GM21515 (cell line): ENCODE data around the gene CTDSPL.

Experiments
- ATAC-seq: cut with Tn5 transposase; IDR thresholded peaks from one replicate; pipeline ENCODE4 v1.9.1; 2021; ENCODE audit not compliant: unreplicated experiment

CTDSPL gene

GRCh38 chr3:37852771-37853170, 8.9 kb upstream of the CTDSPL start:
- no peak for ATAC-seq

- no peak for ATAC-seq
These were observed 7.8 kb upstream of the CTDSPL start for GRCh38 chr3:37853691-37854413.

GRCh38 chr3:37855363-37855970, 6.2 kb upstream of the CTDSPL start:
- ATAC-seq, result no peak

DNA sequence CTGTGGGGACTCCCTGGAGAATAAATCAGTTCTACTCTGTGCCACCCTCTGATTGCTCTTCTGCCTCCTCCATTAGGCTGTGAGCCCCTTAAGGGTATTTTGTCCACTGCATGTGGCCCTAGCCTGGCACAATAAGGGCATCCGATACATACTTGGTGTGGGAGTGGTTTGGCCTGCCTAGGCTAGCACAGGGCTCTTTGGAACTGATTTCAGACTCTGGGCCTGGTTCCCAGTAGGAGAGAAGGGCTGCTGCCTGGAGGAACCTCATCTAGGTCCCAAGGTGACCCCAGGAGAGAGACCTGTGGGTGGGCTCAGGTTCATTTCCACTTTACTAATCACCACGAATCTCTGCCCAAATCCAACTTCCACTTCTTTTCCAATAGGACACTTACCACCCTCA, 5.3 kb upstream of the CTDSPL start:
- no peak for ATAC-seq

DNA sequence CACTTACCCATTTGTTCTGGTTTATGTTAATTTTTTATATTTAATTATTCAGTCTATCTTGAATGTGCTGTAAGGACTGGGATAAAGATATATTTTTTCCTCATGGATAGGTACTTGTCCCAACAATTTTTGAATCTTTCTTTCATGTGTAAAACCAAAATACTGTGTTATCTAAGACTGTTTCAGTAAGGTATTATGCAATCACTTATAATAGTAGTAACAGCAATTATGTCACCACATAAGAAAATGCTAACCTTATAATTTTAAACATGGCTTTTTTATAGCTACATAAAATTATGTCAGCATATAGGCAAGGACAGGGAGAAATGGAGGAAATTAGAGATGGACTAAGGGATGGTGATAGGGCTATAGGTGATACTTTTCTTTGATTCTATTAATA, 2.9 kb upstream of the CTDSPL start:
- ATAC-seq, result no peak

- ATAC-seq, result no peak
These were observed 2.3 kb upstream of the CTDSPL start for GRCh38 chr3:37859354-37859753.

DNA sequence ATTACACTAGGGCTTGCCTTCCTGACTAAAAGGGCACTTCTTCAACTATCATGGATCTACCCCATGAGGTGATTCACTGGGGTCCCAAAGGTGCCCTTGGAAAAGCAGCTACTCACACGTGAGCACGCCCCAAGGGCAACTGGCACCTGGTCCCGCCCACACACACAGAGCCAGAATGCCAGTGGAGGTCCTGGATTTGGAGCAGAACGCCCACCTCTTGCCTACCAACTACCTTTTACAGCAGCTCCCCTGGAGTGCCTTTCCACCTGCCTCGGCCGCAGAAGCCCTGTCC, 1.8 kb upstream of the CTDSPL start:
- ATAC-seq, result no peak

DNA sequence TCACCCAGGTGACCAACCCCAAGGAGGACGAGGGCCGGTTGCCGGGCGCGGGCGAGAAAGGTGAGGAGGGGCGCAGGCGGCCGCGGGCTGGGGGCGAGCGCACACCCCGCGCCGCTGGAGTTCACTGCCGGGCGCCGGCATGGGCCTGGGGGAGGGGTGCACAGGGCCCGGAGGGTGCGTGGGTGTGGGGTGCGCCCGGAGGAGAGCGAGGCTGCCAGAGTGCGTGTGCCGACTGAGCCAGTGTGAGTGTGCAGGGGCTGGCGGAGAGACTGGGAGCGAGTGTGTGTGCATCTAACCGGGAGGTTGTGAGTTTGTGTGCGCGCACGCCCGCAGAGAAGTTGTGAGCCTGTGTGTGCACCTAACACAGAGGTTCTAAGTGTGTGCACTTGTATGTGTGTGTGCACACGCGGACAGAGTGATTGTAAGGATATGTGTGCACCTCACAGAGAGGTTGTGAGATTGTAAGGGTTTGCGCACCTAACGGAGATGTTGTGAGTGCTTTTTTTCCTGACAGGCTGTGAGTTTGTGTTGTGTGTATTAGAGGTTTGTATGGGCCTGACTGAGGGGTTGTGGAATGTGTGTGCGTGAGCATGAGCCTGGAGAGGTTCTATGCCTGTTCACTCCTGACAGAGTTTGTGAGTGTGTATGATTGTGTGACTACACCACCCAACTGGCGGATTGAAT, 681 bp downstream of the CTDSPL start:
- ATAC-seq, result no peak

DNA sequence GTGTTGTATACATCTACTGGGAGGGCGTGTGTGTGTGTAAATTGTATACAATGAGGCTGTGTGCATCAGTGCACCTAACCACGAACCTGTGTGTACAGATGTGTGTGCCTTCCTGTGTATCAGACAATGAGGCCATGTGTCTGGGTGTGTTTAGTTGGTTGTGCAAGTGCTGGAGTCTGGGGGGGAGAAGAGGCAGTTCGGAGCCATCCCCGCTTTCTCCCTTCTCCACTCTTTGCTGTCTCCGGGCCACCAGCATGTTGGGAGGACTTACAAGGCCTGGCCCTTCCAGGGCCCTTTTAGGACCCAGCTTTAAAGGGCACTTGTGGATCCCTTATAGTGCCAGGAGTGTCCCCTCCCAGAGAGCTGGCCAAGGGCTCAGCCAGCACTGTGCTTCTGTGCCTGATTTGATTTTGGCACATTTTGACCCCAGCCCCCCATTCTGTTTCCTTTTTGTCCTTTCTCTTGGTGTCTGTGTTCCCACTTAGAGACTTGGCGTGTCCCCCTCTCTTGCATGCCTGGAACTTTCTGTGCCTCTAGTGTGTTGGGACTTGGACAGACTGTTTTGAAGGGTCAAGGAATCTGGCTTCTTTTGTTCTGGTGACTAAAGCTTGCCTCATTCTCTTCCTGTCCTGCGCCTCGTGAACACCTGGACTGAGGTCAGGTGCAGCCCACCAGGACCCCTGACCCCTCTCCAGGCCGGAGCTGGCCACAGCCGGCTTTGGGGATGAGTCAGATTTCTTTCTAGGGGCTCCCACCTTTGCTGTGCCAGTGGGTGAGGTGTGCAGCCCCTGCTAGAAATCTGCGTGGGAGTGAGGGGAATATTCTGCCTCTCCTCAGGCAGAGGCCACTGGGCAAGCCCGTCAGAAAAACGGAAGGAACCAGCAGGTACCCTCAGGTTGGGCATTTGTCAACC, 1.5 kb downstream of the CTDSPL start:
- no peak for ATAC-seq

- no peak for ATAC-seq
These were observed 2.5 kb downstream of the CTDSPL start for GRCh38 chr3:37863949-37864822.

DNA sequence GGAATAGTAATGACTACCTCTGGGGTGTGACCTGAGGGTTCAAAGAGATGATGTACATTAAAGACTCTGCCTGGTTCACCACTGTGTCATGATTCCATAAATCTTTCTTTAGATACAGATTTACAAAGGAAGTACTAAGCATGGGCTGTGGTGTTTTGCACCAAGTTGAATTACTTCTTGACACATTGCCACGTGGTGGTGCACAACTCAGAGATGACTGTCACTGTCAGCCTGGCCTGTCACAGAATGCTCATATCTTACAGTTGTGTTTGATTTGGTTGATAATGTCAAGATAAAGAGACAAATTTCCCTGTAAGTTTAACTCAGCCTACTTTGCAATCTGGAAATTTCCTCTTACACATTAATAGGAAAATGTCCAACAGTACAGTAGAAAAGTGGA, 3.2 kb downstream of the CTDSPL start:
- no peak for ATAC-seq

DNA sequence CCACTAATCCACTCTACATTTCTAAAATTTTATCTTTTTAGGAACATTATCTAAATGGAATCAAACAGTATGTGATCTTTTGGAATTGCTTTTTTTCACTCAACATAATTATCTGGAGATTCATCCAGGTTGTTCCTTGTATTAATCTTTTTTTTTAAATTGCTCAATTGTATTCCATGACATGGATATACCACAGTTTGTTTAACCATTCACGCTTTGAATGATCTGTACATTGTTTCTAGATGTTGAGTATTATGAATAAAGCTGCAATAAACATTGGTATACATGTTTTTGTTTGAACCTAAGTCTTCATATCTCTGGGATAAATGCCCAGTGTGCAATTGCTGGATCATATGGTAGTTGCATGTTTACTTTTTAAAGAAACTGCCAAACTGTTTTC, 5.5 kb downstream of the CTDSPL start:
- ATAC-seq, result no peak

GRCh38 chr3:37871858-37872257, 10.2 kb downstream of the CTDSPL start:
- ATAC-seq, result no peak

DNA sequence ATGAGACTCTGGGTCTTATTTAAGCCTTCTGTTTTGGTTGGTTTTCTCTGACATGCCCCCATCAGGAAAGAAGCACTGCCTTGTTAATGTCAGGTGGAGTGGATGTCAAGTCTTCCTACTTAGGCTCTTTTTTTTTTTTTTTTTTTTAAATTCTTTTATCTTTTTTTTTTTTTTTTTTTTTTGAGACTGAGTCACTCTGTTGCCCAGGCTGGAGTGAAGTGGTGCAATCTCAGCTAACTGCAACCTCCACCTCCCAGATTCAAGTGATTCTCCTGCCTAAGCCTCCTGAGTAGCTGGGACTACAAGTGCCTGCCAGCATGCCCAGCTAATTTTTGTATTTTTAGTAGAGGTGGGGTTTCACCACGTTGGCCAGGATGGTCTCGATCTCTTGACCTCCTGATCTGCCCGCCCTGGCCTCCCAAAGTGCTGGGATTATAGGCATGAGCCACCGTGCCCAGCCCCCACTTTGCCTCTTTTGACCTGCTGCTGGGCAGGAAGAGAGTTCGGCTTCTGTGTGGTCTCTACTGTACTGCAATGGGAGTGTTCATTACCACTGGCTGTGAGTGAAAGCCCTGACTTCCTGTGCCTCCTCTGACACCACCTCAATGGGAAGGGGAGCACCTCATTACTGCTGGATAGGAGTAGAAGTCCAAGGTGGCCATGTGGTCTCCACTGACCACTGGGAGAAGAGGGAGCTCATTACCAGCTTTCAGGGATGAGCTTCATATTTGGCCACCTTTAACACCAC, 10.9 kb downstream of the CTDSPL start:
- ATAC-seq, result no peak

DNA sequence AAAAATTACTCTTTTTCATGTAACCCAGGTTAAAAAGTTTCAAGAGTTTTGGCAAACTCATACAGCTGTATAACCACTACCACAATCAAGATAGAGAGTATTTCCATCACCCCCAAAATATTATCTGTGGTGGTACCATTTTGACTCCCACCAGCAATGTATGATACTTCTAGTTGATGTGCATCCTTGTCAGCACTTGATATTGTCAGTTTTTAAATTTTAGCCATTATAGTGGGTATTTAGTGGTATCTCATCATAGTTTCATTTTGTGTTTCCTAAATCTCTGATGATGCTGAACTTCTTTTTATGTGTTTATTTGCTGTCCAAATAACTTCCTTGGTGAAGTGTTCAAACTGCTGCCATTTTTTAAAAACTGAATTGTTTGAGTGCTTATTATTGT, 14.6 kb downstream of the CTDSPL start:
- ATAC-seq, result no peak

DNA sequence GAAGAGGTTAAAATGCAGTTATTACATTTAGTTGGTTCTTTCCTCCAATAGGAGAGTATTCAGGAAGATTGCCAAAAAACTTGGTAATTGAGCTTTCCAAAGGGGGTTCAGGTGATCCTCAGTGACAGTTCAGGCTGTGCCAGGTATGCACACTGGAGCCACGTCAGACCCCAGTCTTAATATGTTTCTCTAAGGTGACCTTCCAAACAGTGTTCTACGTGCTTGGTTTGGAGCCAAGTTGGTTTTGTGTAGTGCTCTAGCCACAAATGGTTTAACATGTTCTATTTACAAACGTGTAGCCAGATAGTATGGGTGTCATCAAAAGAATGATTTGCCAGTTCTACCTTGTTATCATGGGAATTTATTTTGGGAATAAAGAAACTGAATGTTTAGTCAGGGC, 21.0 kb downstream of the CTDSPL start:
- no peak for ATAC-seq

- ATAC-seq, result no peak
These were observed 24.1 kb downstream of the CTDSPL start for GRCh38 chr3:37885814-37886213.

- ATAC-seq, result no peak
These were observed 24.7 kb downstream of the CTDSPL start for GRCh38 chr3:37886395-37886794.

GRCh38 chr3:37887062-37887461, 25.4 kb downstream of the CTDSPL start:
- no peak for ATAC-seq

GRCh38 chr3:37887824-37888223, 26.1 kb downstream of the CTDSPL start:
- ATAC-seq, result no peak
